Measurements from ENCODE around the gene RAB11FIP4.

- no peak for TF ChIP-seq CTCF (IDR thresholded peaks at IDR 0.05)
- no peak for TF ChIP-seq POLR2A (IDR thresholded peaks at IDR 0.05)
These were observed 36.6 kb downstream of the RAB11FIP4 start for GRCh38 chr17:31428111-31428510.
